Glutamatergic neuron (in vitro differentiated cells): ENCODE data around the gene CLDN2. TPM values are rescaled to one million over a fixed set of nuclear protein-coding genes. Genes with fewer than 3 reads are reported as not detected.
"Not testable (repeated sequence)": the region's sequence is repeated elsewhere in the genome, so short reads cannot be mapped to it uniquely, and the experiment has no call there.

Source experiments
- DNase-seq: peaks from one replicate; pipeline ENCODE4 v3.0.0; 2022
- H3K27ac Mint-ChIP-seq: one replicate; pipeline ENCODE4 v1.8.0; 2020; ENCODE audit warnings: mild to moderate bottlenecking, mixed read lengths, inconsistent platforms; ENCODE audit not compliant: unreplicated experiment
- H3K27me3 Mint-ChIP-seq: one replicate; pipeline ENCODE4 v1.8.0; 2020; ENCODE audit warnings: mild to moderate bottlenecking, moderate library complexity, mixed read lengths, inconsistent platforms; ENCODE audit not compliant: unreplicated experiment
- H3K36me3 Mint-ChIP-seq: one replicate; pipeline ENCODE4 v1.8.0; 2020; ENCODE audit warnings: mild to moderate bottlenecking, mixed read lengths, inconsistent platforms; ENCODE audit not compliant: unreplicated experiment
- H3K4me1 Mint-ChIP-seq: one replicate; pipeline ENCODE4 v1.8.0; 2020; ENCODE audit warnings: mild to moderate bottlenecking, low read depth, mixed read lengths, inconsistent platforms; ENCODE audit not compliant: unreplicated experiment
- H3K4me3 Mint-ChIP-seq: one replicate; pipeline ENCODE4 v1.8.0; 2020; ENCODE audit warnings: mild to moderate bottlenecking, mixed read lengths, inconsistent platforms; ENCODE audit not compliant: unreplicated experiment
- H3K9me3 Mint-ChIP-seq: one replicate; pipeline ENCODE4 v1.8.0; 2020; ENCODE audit warnings: mild to moderate bottlenecking, moderate library complexity, mixed read lengths, inconsistent platforms; ENCODE audit not compliant: unreplicated experiment
- long read RNA-seq: library from polyadenylated mRNA; unstranded; transcript quantifications from one replicate; pipeline ENCODE4 v2.0.0, GENCODE V29; 2020; ENCODE audit not compliant: unreplicated experiment
- total RNA-seq: library from RNA; stranded (reverse); fragmentation: NEBNext Ultra II Directional; extraction: Animal tissue kit (Norgen Biotek cat#: 25700); gene quantifications from one replicate; pipeline ENCODE4 v1.2.1, GENCODE V29; 2021; ENCODE audit not compliant: unreplicated experiment
- TF ChIP-seq, protein P1 (sequence below): fragments of 200-600 bp; sonication (generic); IDR thresholded peaks from one replicate; pipeline ENCODE4 v1.5.0; 2021; ENCODE audit not compliant: partially characterized antibody, unreplicated experiment

Gene CLDN2, protein sequence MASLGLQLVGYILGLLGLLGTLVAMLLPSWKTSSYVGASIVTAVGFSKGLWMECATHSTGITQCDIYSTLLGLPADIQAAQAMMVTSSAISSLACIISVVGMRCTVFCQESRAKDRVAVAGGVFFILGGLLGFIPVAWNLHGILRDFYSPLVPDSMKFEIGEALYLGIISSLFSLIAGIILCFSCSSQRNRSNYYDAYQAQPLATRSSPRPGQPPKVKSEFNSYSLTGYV
- not detected for total RNA-seq
- long read RNA-seq = 0 reads

DNA sequence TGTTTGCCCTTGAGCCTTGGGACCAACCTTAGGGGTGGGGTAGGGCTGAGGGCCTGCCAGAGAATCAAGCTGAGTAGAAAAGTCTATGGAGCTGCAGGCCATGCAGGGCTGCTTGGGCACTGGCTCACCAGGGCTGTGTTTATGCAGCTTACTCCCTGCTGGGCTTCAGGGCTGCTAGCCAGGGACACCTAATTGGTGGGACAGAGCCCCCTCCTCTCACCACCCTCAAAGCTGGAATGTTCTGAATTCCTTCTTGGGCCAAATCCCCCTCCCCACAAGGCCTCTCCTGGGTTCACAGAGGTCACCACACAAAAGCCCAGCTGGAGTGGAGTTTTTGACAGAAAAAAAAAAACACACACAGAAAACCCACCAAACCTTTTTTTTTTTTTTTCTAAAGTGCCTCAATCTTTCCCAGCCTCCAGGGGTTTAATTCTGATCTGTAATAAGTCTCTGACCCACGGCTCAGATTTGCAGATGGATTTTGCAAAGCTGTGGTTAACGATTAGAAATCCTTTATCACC lies at the start of gene CLDN2:
TSS of gene CLDN2 (plus strand) at position 471 of the 521 bp plus-strand sequence. CDS start 7,827 bp downstream, outside the sequence.
- Mint-ChIP-seq H3K4me1 (no peaks in the 10 kb centered on the region), H3K27ac (no peak within 1 kb of the TSS), H3K9me3 (no peaks in the 10 kb centered on the region), H3K27me3 (no peaks in the 10 kb centered on the region), H3K36me3 (no peaks in the 10 kb centered on the region), H3K4me3 (no peak within 1 kb of the TSS)
- no peak for DNase-seq
- TF ChIP-seq, protein P1, sequence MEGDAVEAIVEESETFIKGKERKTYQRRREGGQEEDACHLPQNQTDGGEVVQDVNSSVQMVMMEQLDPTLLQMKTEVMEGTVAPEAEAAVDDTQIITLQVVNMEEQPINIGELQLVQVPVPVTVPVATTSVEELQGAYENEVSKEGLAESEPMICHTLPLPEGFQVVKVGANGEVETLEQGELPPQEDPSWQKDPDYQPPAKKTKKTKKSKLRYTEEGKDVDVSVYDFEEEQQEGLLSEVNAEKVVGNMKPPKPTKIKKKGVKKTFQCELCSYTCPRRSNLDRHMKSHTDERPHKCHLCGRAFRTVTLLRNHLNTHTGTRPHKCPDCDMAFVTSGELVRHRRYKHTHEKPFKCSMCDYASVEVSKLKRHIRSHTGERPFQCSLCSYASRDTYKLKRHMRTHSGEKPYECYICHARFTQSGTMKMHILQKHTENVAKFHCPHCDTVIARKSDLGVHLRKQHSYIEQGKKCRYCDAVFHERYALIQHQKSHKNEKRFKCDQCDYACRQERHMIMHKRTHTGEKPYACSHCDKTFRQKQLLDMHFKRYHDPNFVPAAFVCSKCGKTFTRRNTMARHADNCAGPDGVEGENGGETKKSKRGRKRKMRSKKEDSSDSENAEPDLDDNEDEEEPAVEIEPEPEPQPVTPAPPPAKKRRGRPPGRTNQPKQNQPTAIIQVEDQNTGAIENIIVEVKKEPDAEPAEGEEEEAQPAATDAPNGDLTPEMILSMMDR = no peak

GRCh38 chrX:106872796-106873195 lies 47.4 kb upstream of the CLDN2 start:
- H3K4me3 Mint-ChIP-seq, H3K27ac Mint-ChIP-seq, H3K36me3 Mint-ChIP-seq, DNase-seq, H3K4me1 Mint-ChIP-seq, H3K27me3 Mint-ChIP-seq, H3K9me3 Mint-ChIP-seq: not testable (repeated sequence)

- no peak for DNase-seq
- Mint-ChIP-seq H3K4me1 (no peaks in the 10 kb centered on the region), H3K9me3 (no peaks in the 10 kb centered on the region), H3K4me3 (no peak overlapping the region), H3K27me3 (no peaks in the 10 kb centered on the region), H3K36me3 (no peaks in the 10 kb centered on the region), H3K27ac (no peak overlapping the region)
- TF ChIP-seq, protein P1 = peak; percentile 72
Measured at GRCh38 chrX:106874075-106874474, 46.1 kb upstream of the CLDN2 start.

DNA sequence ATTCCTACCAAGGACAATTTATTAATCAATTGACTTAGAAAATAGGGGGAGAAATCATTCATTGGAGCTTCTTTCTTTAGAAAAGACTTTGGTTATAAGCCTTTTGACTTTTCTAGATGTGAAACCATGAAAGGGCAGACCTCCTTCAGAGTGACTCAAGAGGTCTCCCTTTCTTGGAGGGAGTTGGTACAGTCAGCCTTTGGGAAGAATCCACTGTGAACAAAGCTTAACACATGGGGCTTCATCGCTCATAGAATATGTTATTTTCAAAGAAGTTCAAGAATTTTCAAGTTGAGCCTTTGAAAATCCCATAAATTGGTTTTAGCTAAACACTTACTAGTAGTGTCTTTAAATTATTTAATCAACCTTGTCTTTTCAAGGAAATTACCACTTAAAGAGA lies 45.1 kb upstream of the CLDN2 start:
- TF ChIP-seq, protein P1 = no peak
- Mint-ChIP-seq H3K27me3 (no peaks in the 10 kb centered on the region), H3K36me3 (no peaks in the 10 kb centered on the region), H3K27ac (no peak overlapping the region), H3K4me3 (no peak overlapping the region), H3K9me3 (no peaks in the 10 kb centered on the region), H3K4me1 (no peaks in the 10 kb centered on the region)
- no peak for DNase-seq

GRCh38 chrX:106889468-106889867 lies 30.7 kb upstream of the CLDN2 start:
- Mint-ChIP-seq H3K27me3 (no peaks in the 10 kb centered on the region), H3K4me1 (peaks cover 4% of the 10 kb centered on the region), H3K36me3 (no peaks in the 10 kb centered on the region), H3K27ac (no peak overlapping the region), H3K9me3 (peaks cover 1% of the 10 kb centered on the region), H3K4me3 (no peak overlapping the region)
- TF ChIP-seq, protein P1 = no peak
- no peak for DNase-seq
